Neural crest cell (in vitro differentiated cells): Measurements from ENCODE around the gene HSPD1. TPM values are rescaled to one million over a fixed set of nuclear protein-coding genes. Genes with fewer than 3 reads are reported as not detected.
"Not testable (repeated sequence)": the region's sequence is repeated elsewhere in the genome, so short reads cannot be mapped to it uniquely, and the experiment has no call there.

Experiments used
- DNase-seq: peaks from one replicate; pipeline ENCODE4 v3.0.0; 2021; ENCODE audit warnings: low read depth, mixed read lengths, low spot score
- H3K27ac Mint-ChIP-seq: one replicate; pipeline ENCODE4 v1.8.0; 2021; ENCODE audit warnings: mild to moderate bottlenecking, mixed read lengths; ENCODE audit not compliant: unreplicated experiment
- H3K27me3 Mint-ChIP-seq: 2 replicates; pipeline ENCODE4 v1.8.0; 2021; ENCODE audit warnings: low read depth, mild to moderate bottlenecking, mixed read lengths
- H3K36me3 Mint-ChIP-seq: 2 replicates; pipeline ENCODE4 v1.8.0; 2021; ENCODE audit warnings: low read depth, mild to moderate bottlenecking, mixed read lengths
- H3K4me1 Mint-ChIP-seq: 2 replicates; pipeline ENCODE4 v1.8.0; 2021; ENCODE audit warnings: mixed read lengths
- H3K4me3 Mint-ChIP-seq: one replicate; pipeline ENCODE4 v1.8.0; 2021; ENCODE audit warnings: mild to moderate bottlenecking, mixed read lengths
- H3K9me3 Mint-ChIP-seq: 2 replicates; pipeline ENCODE4 v1.8.0; 2021; ENCODE audit warnings: mixed read lengths
- CTCF ChIP-seq: fragments of 200-600 bp; sonication (generic); conservative IDR thresholded peaks from 2 replicates; pipeline ENCODE4 v1.5.0; 2021; ENCODE audit warnings: antibody characterized with exemption, mild to moderate bottlenecking
- total RNA-seq: library from RNA; stranded (reverse); gene quantifications from 2 replicates; pipeline ENCODE4 v1.2.1, GENCODE V29; 2021

Gene HSPD1
- total RNA-seq, 1 donor from 2014 or later, result 563 TPM

GRCh38 chr2:197496695-197497094, 2.9 kb downstream of the HSPD1 start:
- peaks cover 38% of the 10 kb centered on the region for H3K36me3 Mint-ChIP-seq
- H3K27me3 Mint-ChIP-seq, result no peaks in the 10 kb centered on the region
- H3K4me1 Mint-ChIP-seq, result peaks cover 47% of the 10 kb centered on the region
- no peaks in the 10 kb centered on the region for H3K9me3 Mint-ChIP-seq
- DNase-seq, result no peak
- H3K27ac Mint-ChIP-seq, result no peak overlapping the region
- H3K4me3 Mint-ChIP-seq, result peak overlapping the region; percentile 97
- TF ChIP-seq CTCF, result no peak

- Mint-ChIP-seq H3K4me3 (peak overlapping the region; percentile 97), H3K4me1 (peaks cover 40% of the 10 kb centered on the region), H3K9me3 (no peaks in the 10 kb centered on the region), H3K27ac (no peak overlapping the region), H3K27me3 (no peaks in the 10 kb centered on the region), H3K36me3 (peaks cover 33% of the 10 kb centered on the region)
- no peak for DNase-seq
- no peak for TF ChIP-seq CTCF
Measured at GRCh38 chr2:197495433-197496134, 4.1 kb downstream of the HSPD1 start.

- peaks cover 6% of the 10 kb centered on the region for H3K9me3 Mint-ChIP-seq
- no peak for DNase-seq
- peaks cover 42% of the 10 kb centered on the region for H3K36me3 Mint-ChIP-seq
- no peak for TF ChIP-seq CTCF
- no peak overlapping the region for H3K4me3 Mint-ChIP-seq
- no peaks in the 10 kb centered on the region for H3K27me3 Mint-ChIP-seq
- H3K27ac Mint-ChIP-seq, result no peak overlapping the region
- H3K4me1 Mint-ChIP-seq, result no peaks in the 10 kb centered on the region
Measured at GRCh38 chr2:197487385-197487784, 12.3 kb downstream of the HSPD1 start.

- Mint-ChIP-seq H3K4me3 (no peak overlapping the region), H3K9me3 (peaks cover 6% of the 10 kb centered on the region), H3K4me1 (no peaks in the 10 kb centered on the region), H3K27ac (no peak overlapping the region), H3K27me3 (no peaks in the 10 kb centered on the region), H3K36me3 (peaks cover 42% of the 10 kb centered on the region)
- no peak for DNase-seq
- TF ChIP-seq CTCF, result no peak
Measured at GRCh38 chr2:197486175-197486574, 13.5 kb downstream of the HSPD1 start.

- not testable (repeated sequence) for H3K27me3 Mint-ChIP-seq, H3K4me1 Mint-ChIP-seq, H3K27ac Mint-ChIP-seq, H3K9me3 Mint-ChIP-seq, H3K4me3 Mint-ChIP-seq, DNase-seq
- peaks cover 39% of the 10 kb centered on the region for H3K36me3 Mint-ChIP-seq
Measured at GRCh38 chr2:197484248-197484647, 15.4 kb downstream of the HSPD1 start.

GRCh38 chr2:197480165-197481036, 19.2 kb downstream of the HSPD1 start:
- Mint-ChIP-seq H3K27ac (no peak overlapping the region), H3K9me3 (peaks cover 2% of the 10 kb centered on the region)

More at GRCh38 chr2:197480165-197481036, 19.2 kb downstream of the HSPD1 start:
- Mint-ChIP-seq H3K4me3 (no peak overlapping the region), H3K36me3 (peaks cover 16% of the 10 kb centered on the region), H3K4me1 (no peaks in the 10 kb centered on the region), H3K27me3 (no peaks in the 10 kb centered on the region)
- TF ChIP-seq CTCF, result no peak
- DNase-seq, result no peak
